ENCODE data around the gene RETN. TPM values are rescaled to one million over a fixed set of nuclear protein-coding genes. Genes with fewer than 3 reads are reported as not detected.

The RETN gene
- total and polyA plus RNA-seq, 2 experiments from 2014 or later = not detected

- Histone ChIP-seq H3K4me2 (no peak overlapping the region), H3K36me3 (ENCODE audit: insufficient read depth) (no peaks in the 10 kb centered on the region), H3K27ac (ENCODE audit: low read depth) (no peak overlapping the region), H3K79me2 (replicated peaks; ENCODE audit: insufficient read depth) (no peaks in the 10 kb centered on the region), H3K4me1 (ENCODE audit: insufficient read depth) (no peaks in the 10 kb centered on the region), H3K4me3 (no peak overlapping the region), H4K20me1 (replicated peaks; ENCODE audit: insufficient read depth) (no peaks in the 10 kb centered on the region), H3K9me2 (ENCODE audit: insufficient read depth) (no peaks in the 10 kb centered on the region), H2AFZ (no peak overlapping the region; the same call in 1 of the 2 replicates), H3K27me3 (ENCODE audit: insufficient read depth) (no peaks in the 10 kb centered on the region), H3F3A (replicated peaks; ENCODE audit: low read depth) (no peaks in the 10 kb centered on the region)
- peak; percentile 45; the same call in 2 of the 3 replicates for ATAC-seq
- no peak for TF ChIP-seq STAT1 (IDR thresholded peaks at IDR 0.05; ENCODE audit: unreplicated experiment)
- TF ChIP-seq ETS1 (IDR thresholded peaks at IDR 0.05) = no peak
- TF ChIP-seq POLR2AphosphoS5 (IDR thresholded peaks at IDR 0.05; ENCODE audit: low read depth) = no peak
- TF ChIP-seq REST (IDR thresholded peaks at IDR 0.05; ENCODE audit: unreplicated experiment) = no peak
- Mint-ChIP-seq H3K36me3 (ENCODE audit: low read depth) (no peaks in the 10 kb centered on the region; the same call in 2 of the 3 replicates), H3K4me3 (no peak overlapping the region), H3K4me1 (no peaks in the 10 kb centered on the region), H3K27me3 (ENCODE audit: insufficient read depth, low read depth, poor library complexity) (peaks cover 13% of the 10 kb centered on the region), H3K27ac (no peak overlapping the region; the same call in 1 of the 2 replicates), H3K9me3 (no peaks in the 10 kb centered on the region)
- DNase-seq (ENCODE audit: low spot score) = no peak
These were observed 36.7 kb downstream of the RETN start for GRCh38 chr19:7705387-7706187.

GRCh38 chr19:7706188-7706954 is 37.5 kb downstream of the RETN start:
- Histone ChIP-seq H4K20me1 (replicated peaks; ENCODE audit: insufficient read depth) (no peaks in the 10 kb centered on the region), H3K27me3 (ENCODE audit: insufficient read depth) (no peaks in the 10 kb centered on the region), H3K4me3 (no peak overlapping the region), H3K79me2 (replicated peaks; ENCODE audit: insufficient read depth) (no peaks in the 10 kb centered on the region), H3K4me2 (no peak overlapping the region), H3F3A (replicated peaks; ENCODE audit: low read depth) (no peaks in the 10 kb centered on the region), H2AFZ (no peak overlapping the region; the same call in 1 of the 2 replicates), H3K4me1 (ENCODE audit: insufficient read depth) (no peaks in the 10 kb centered on the region), H3K27ac (ENCODE audit: low read depth) (no peak overlapping the region), H3K9me2 (ENCODE audit: insufficient read depth) (no peaks in the 10 kb centered on the region), H3K36me3 (ENCODE audit: insufficient read depth) (no peaks in the 10 kb centered on the region)
- Mint-ChIP-seq H3K36me3 (ENCODE audit: low read depth) (no peaks in the 10 kb centered on the region; the same call in 2 of the 3 replicates), H3K27me3 (ENCODE audit: insufficient read depth, low read depth, poor library complexity) (peaks cover 10% of the 10 kb centered on the region), H3K9me3 (no peaks in the 10 kb centered on the region), H3K4me3 (no peak overlapping the region), H3K27ac (no peak overlapping the region), H3K4me1 (no peaks in the 10 kb centered on the region)
- ATAC-seq (no peak), DNase-seq (ENCODE audit: low spot score) (no peak)
- TF ChIP-seq EZH2 (IDR thresholded peaks at IDR 0.05; ENCODE audit: low read depth, unreplicated experiment) (no peak), ZNF114 (CRISPR knock-in tag; IDR thresholded peaks at IDR 0.05) (no peak), CREB1 (CRISPR knock-in tag; IDR thresholded peaks at IDR 0.05; ENCODE audit: low read depth) (no peak), NANOG (IDR thresholded peaks at IDR 0.05; ENCODE audit: borderline replicate concordance) (no peak), ZNF331 (CRISPR knock-in tag; IDR thresholded peaks at IDR 0.05; ENCODE audit: low read depth) (no peak), CTCF (conservative IDR thresholded peaks at IDR 0.05; ENCODE audit: low read depth in 2 of 2) (no peak), JUNB (IDR thresholded peaks at IDR 0.05; ENCODE audit: unreplicated experiment) (no peak), EZH2phosphoT487 (IDR thresholded peaks at IDR 0.05; ENCODE audit: unreplicated experiment) (no peak), POLR2AphosphoS5 (IDR thresholded peaks at IDR 0.05; ENCODE audit: low read depth) (no peak)
